ENCODE data around the gene COL11A2.
A peak's percentile ranks its signal among the peaks of the same experiment; 100 is the strongest.

The COL11A2 gene

DNA sequence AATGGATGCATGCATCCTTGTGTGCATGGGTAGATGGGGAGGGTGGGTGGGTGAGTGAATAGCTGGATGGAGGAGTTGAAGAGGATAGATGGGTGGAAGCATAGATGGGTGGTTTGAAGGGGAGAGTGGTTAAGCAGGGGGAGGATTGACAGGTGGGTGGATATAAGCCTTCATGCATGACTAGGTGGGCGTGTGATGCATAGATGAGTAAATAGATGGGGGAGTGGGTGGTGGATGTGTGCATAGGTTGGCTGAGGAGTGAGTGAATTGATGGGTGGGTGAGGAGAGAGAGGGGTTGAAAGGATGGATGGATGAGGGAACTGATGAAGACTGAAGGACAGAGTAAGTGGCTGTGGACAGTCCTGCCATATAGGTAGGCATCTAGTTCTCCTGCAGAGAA lies 4.5 kb downstream of the COL11A2 start:
- TF ChIP-seq, protein P1, sequence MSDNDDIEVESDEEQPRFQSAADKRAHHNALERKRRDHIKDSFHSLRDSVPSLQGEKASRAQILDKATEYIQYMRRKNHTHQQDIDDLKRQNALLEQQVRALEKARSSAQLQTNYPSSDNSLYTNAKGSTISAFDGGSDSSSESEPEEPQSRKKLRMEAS (IDR thresholded peaks at IDR 0.05) = no peak
- TF ChIP-seq, protein P2, sequence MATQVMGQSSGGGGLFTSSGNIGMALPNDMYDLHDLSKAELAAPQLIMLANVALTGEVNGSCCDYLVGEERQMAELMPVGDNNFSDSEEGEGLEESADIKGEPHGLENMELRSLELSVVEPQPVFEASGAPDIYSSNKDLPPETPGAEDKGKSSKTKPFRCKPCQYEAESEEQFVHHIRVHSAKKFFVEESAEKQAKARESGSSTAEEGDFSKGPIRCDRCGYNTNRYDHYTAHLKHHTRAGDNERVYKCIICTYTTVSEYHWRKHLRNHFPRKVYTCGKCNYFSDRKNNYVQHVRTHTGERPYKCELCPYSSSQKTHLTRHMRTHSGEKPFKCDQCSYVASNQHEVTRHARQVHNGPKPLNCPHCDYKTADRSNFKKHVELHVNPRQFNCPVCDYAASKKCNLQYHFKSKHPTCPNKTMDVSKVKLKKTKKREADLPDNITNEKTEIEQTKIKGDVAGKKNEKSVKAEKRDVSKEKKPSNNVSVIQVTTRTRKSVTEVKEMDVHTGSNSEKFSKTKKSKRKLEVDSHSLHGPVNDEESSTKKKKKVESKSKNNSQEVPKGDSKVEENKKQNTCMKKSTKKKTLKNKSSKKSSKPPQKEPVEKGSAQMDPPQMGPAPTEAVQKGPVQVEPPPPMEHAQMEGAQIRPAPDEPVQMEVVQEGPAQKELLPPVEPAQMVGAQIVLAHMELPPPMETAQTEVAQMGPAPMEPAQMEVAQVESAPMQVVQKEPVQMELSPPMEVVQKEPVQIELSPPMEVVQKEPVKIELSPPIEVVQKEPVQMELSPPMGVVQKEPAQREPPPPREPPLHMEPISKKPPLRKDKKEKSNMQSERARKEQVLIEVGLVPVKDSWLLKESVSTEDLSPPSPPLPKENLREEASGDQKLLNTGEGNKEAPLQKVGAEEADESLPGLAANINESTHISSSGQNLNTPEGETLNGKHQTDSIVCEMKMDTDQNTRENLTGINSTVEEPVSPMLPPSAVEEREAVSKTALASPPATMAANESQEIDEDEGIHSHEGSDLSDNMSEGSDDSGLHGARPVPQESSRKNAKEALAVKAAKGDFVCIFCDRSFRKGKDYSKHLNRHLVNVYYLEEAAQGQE (IDR thresholded peaks at IDR 0.05; ENCODE audit: low read depth) = no peak
- TF ChIP-seq ZBTB7A (IDR thresholded peaks at IDR 0.05; ENCODE audit: low read depth) (no peak), EGR1 (IDR thresholded peaks at IDR 0.05) (no peak), CREB1 (IDR thresholded peaks at IDR 0.05; ENCODE audit: low read depth) (no peak), RAD21 (IDR thresholded peaks at IDR 0.05; ENCODE audit: low read depth) (no peak), YY1 (IDR thresholded peaks at IDR 0.05; ENCODE audit: low read depth) (no peak), EP300 (IDR thresholded peaks at IDR 0.05; ENCODE audit: borderline replicate concordance) (no peak), FOXM1 (IDR thresholded peaks at IDR 0.05; ENCODE audit: borderline replicate concordance, low read depth) (no peak), TEAD4 (IDR thresholded peaks at IDR 0.05) (no peak), CEBPB (IDR thresholded peaks at IDR 0.05) (no peak), TCF12 (IDR thresholded peaks at IDR 0.05; ENCODE audit: low read depth) (no peak), NFIC (IDR thresholded peaks at IDR 0.05) (no peak), TAF1 (IDR thresholded peaks at IDR 0.05; ENCODE audit: low read depth) (no peak)
- TF ChIP-seq, protein P3, sequence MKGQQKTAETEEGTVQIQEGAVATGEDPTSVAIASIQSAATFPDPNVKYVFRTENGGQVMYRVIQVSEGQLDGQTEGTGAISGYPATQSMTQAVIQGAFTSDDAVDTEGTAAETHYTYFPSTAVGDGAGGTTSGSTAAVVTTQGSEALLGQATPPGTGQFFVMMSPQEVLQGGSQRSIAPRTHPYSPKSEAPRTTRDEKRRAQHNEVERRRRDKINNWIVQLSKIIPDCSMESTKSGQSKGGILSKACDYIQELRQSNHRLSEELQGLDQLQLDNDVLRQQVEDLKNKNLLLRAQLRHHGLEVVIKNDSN (IDR thresholded peaks at IDR 0.05) = no peak

DNA sequence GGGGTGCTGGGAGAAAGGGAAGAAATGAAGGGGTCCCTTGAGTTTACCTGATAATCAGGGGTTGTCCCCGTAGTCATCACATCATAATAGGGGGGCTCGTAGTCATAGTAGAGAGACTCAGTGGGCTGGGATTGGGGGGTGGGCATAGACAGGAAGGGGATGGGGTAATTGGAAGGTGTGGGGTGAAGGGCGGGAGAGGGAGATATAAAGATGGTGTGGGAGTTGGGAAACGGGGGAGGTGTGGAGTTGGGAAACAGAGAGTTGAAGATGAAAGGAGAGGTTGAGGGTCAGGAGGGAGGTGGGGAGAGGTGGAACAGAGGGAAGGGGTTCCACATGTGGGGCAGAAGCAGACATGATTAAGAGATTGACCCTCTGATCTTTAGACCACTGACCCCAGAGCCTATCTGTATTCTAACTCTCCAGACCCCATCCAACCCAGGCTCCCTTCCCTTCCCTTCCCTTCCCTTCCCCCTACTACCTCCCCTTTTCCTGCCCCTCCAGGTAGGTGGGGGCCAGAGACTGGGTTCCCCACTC lies 6.5 kb downstream of the COL11A2 start:
- TF ChIP-seq ZBTB7A (IDR thresholded peaks at IDR 0.05; ENCODE audit: low read depth) (no peak), NFIC (IDR thresholded peaks at IDR 0.05) (no peak), EP300 (IDR thresholded peaks at IDR 0.05; ENCODE audit: borderline replicate concordance) (no peak), CREB1 (IDR thresholded peaks at IDR 0.05; ENCODE audit: low read depth) (no peak), TEAD4 (IDR thresholded peaks at IDR 0.05) (no peak), FOXM1 (IDR thresholded peaks at IDR 0.05; ENCODE audit: borderline replicate concordance, low read depth) (no peak), TAF1 (IDR thresholded peaks at IDR 0.05; ENCODE audit: low read depth) (no peak)
- TF ChIP-seq, protein P2 (IDR thresholded peaks at IDR 0.05; ENCODE audit: low read depth) = no peak

DNA sequence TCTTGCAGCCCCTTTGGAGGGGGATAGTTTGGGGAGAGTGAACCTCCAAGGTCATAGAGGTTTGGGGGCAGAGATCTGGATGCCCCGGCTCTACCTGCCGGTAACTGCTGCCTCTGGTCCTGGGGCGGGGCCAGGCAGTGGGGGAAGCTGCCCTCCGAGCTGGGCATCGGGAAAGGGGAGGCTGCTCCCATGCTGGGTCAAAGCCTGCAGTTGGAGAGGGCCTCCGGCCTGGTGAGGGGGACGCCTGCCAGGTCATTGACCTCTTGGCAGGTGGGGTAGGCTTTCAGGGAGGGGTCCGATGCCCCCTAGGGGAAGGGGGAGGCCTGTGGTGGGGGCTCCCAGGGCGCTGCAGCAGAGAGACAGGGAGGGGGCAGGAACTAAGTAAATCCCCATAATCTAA lies 7.1 kb downstream of the COL11A2 start:
- TF ChIP-seq EGR1 (IDR thresholded peaks at IDR 0.05) (no peak), TEAD4 (IDR thresholded peaks at IDR 0.05) (no peak), TCF12 (IDR thresholded peaks at IDR 0.05; ENCODE audit: low read depth) (no peak), NFIC (IDR thresholded peaks at IDR 0.05) (no peak), CEBPB (IDR thresholded peaks at IDR 0.05) (no peak), CREB1 (IDR thresholded peaks at IDR 0.05; ENCODE audit: low read depth) (no peak), ZBTB7A (IDR thresholded peaks at IDR 0.05; ENCODE audit: low read depth) (no peak), YY1 (IDR thresholded peaks at IDR 0.05; ENCODE audit: low read depth) (no peak), TAF1 (IDR thresholded peaks at IDR 0.05; ENCODE audit: low read depth) (no peak), EP300 (IDR thresholded peaks at IDR 0.05; ENCODE audit: borderline replicate concordance) (no peak), FOXM1 (IDR thresholded peaks at IDR 0.05; ENCODE audit: borderline replicate concordance, low read depth) (no peak), RAD21 (IDR thresholded peaks at IDR 0.05; ENCODE audit: low read depth) (no peak)
- TF ChIP-seq, protein P1 (IDR thresholded peaks at IDR 0.05) = no peak
- TF ChIP-seq, protein P2 (IDR thresholded peaks at IDR 0.05; ENCODE audit: low read depth) = no peak
- TF ChIP-seq, protein P3 (IDR thresholded peaks at IDR 0.05) = no peak

DNA sequence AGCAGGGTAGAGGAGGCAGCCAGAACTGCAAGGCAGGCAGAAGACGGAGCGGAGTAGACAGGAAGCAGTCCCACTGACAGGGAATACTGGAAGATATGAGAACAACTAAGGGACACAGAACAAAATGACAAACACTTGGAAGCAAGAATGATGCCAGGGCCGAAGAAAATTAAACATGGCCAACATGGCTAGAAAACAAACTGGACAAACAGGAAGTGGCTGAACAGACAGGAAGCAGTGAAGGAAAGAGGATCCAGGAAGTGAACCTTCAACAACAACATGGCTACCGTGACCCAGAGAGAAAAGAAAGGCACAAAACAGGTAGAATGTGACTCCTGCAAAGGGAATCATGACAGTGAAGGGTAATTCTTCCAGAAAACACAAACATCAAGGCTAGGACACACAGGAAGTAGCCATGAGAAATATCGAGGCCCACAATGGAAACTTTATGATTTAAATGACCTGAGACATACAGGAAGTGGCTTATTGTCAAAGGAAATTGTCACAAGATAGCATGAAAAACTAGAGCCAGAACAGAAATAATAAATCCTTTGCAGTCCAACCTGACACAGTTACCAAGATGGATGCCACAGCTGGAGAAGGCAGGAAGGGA lies 9.1 kb downstream of the COL11A2 start:
- TF ChIP-seq YY1 (IDR thresholded peaks at IDR 0.05; ENCODE audit: low read depth) (0 out of 2 replicates have a peak, but pooled peaks have one; percentile 48), CEBPB (IDR thresholded peaks at IDR 0.05) (no peak)
